Mononuclear cell (primary cell): Measurements from ENCODE around the gene PKNOX1. TPM values are rescaled to one million over a fixed set of nuclear protein-coding genes. Genes with fewer than 3 reads are reported as not detected.
"Not testable (repeated sequence)": the region's sequence is repeated elsewhere in the genome, so short reads cannot be mapped to it uniquely, and the experiment has no call there.

Source experiments
- H3K27me3 ChIP-seq: 2 replicates; pipeline ENCODE4 v1.6.0; 2011; ENCODE audit warnings: low read length, control low read depth; ENCODE audit not compliant: insufficient read depth
- H3K4me1 ChIP-seq: 2 replicates; pipeline ENCODE4 v1.5.1; 2011; ENCODE audit warnings: mild to moderate bottlenecking, low read length, control low read depth; ENCODE audit not compliant: insufficient read depth
- H3K4me3 ChIP-seq: 2 replicates; pipeline ENCODE4 v1.5.1; 2011; ENCODE audit warnings: mild to moderate bottlenecking, low read length, moderate library complexity
- H3K9me3 ChIP-seq: 2 replicates; pipeline ENCODE4 v1.5.1; 2011; ENCODE audit warnings: low read depth, mild to moderate bottlenecking, control low read depth, low read length
- total RNA-seq: library from RNA; depleted of rRNA; stranded (reverse); fragments of >200 nt; gene quantifications from one replicate; pipeline ENCODE4 v1.2.3, GENCODE V29; 2012

The PKNOX1 gene
- total RNA-seq, 1 donor = 4.8 TPM

- no peaks in the 10 kb centered on the region for H3K4me1 ChIP-seq
- H3K4me3 ChIP-seq = no peak overlapping the region
- H3K27me3 ChIP-seq = no peaks in the 10 kb centered on the region
- no peaks in the 10 kb centered on the region for H3K9me3 ChIP-seq
These were observed 34.6 kb upstream of the PKNOX1 start for GRCh38 chr21:42939582-42940413.

GRCh38 chr21:42941696-42942085 is 32.7 kb upstream of the PKNOX1 start:
- H3K9me3 ChIP-seq = no peaks in the 10 kb centered on the region
- no peaks in the 10 kb centered on the region for H3K27me3 ChIP-seq
- H3K4me1 ChIP-seq = no peaks in the 10 kb centered on the region
- H3K4me3 ChIP-seq = no peak overlapping the region

GRCh38 chr21:42942244-42942643 is 32.1 kb upstream of the PKNOX1 start:
- no peaks in the 10 kb centered on the region for H3K9me3 ChIP-seq
- H3K27me3 ChIP-seq = no peaks in the 10 kb centered on the region
- no peaks in the 10 kb centered on the region for H3K4me1 ChIP-seq
- no peak overlapping the region for H3K4me3 ChIP-seq

GRCh38 chr21:42949094-42949755 is 25.1 kb upstream of the PKNOX1 start:
- H3K9me3 ChIP-seq, H3K4me1 ChIP-seq, H3K27me3 ChIP-seq, H3K4me3 ChIP-seq: not testable (repeated sequence)

GRCh38 chr21:42951193-42951592 is 23.2 kb upstream of the PKNOX1 start:
- H3K9me3 ChIP-seq, H3K4me1 ChIP-seq, H3K4me3 ChIP-seq, H3K27me3 ChIP-seq: not testable (repeated sequence)

GRCh38 chr21:42956824-42957630 is 17.3 kb upstream of the PKNOX1 start:
- Histone ChIP-seq H3K9me3 (no peaks in the 10 kb centered on the region), H3K27me3 (no peaks in the 10 kb centered on the region), H3K4me1 (no peaks in the 10 kb centered on the region), H3K4me3 (no peak overlapping the region)

- not testable (repeated sequence) for H3K4me1 ChIP-seq, H3K9me3 ChIP-seq, H3K4me3 ChIP-seq, H3K27me3 ChIP-seq
These were observed 16.2 kb upstream of the PKNOX1 start for GRCh38 chr21:42958122-42958521.

- Histone ChIP-seq H3K27me3 (no peaks in the 10 kb centered on the region), H3K9me3 (no peaks in the 10 kb centered on the region), H3K4me1 (no peaks in the 10 kb centered on the region), H3K4me3 (no peak overlapping the region)
These were observed 14.6 kb upstream of the PKNOX1 start for GRCh38 chr21:42959728-42960127.

- H3K27me3 ChIP-seq = no peaks in the 10 kb centered on the region
- H3K4me1 ChIP-seq = no peaks in the 10 kb centered on the region
- no peak overlapping the region for H3K4me3 ChIP-seq
- H3K9me3 ChIP-seq = no peaks in the 10 kb centered on the region
These were observed 11.9 kb upstream of the PKNOX1 start for GRCh38 chr21:42962380-42963007.

- H3K4me3 ChIP-seq = no peak overlapping the region
- H3K4me1 ChIP-seq = no peaks in the 10 kb centered on the region
- no peaks in the 10 kb centered on the region for H3K9me3 ChIP-seq
- H3K27me3 ChIP-seq = no peaks in the 10 kb centered on the region
These were observed 10.3 kb upstream of the PKNOX1 start for GRCh38 chr21:42964086-42964485.

- Histone ChIP-seq H3K9me3 (no peaks in the 10 kb centered on the region), H3K4me1 (no peaks in the 10 kb centered on the region), H3K4me3 (no peak overlapping the region), H3K27me3 (no peaks in the 10 kb centered on the region)
These were observed 9.7 kb upstream of the PKNOX1 start for GRCh38 chr21:42964546-42965210.

GRCh38 chr21:42965211-42965560 is 9.2 kb upstream of the PKNOX1 start:
- Histone ChIP-seq H3K4me1 (no peaks in the 10 kb centered on the region), H3K4me3 (no peak overlapping the region), H3K9me3 (no peaks in the 10 kb centered on the region)

GRCh38 chr21:42967616-42968015 is 6.7 kb upstream of the PKNOX1 start:
- not testable (repeated sequence) for H3K4me1 ChIP-seq, H3K9me3 ChIP-seq, H3K27me3 ChIP-seq, H3K4me3 ChIP-seq

More at GRCh38 chr21:42965211-42965560, 9.2 kb upstream of the PKNOX1 start:
- no peaks in the 10 kb centered on the region for H3K27me3 ChIP-seq

- Histone ChIP-seq H3K4me1 (peaks cover 7% of the 10 kb centered on the region), H3K27me3 (no peaks in the 10 kb centered on the region), H3K4me3 (no peak overlapping the region), H3K9me3 (no peaks in the 10 kb centered on the region)
These were observed 5.2 kb upstream of the PKNOX1 start for GRCh38 chr21:42969193-42969600.
